ENCODE data around the gene SLC25A21. TPM values are rescaled to one million over a fixed set of nuclear protein-coding genes. Genes with fewer than 3 reads are reported as not detected.
"Not testable (repeated sequence)": the region's sequence is repeated elsewhere in the genome, so short reads cannot be mapped to it uniquely, and the experiment has no call there.

SLC25A21 gene
- polyA plus RNA-seq, 2 donors: 0.53 to 0.74 TPM

DNA sequence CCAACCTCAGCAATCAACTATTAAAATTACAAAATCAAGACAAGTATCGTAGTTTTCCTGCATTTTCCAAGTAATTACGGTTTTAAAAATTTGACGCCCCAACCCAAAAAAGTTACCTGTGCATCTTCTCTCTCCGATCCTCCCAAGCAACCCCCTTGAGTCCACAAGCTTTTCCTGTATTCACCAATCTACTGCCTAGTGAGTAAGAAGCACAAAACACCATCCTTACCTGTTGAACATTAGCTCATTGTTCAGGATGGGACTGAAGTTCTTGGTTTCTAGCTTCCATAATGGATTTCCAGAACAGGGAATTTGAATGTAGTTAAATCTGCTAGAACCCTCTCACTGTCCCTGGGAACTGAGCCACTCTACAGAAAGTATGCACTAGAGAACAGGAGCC lies 348.8 kb downstream of the SLC25A21 start:
- WGBS, 2 donors: 66 to 72% methylated on average over 4 of the region's 4 CpGs
- H3K36me3 ChIP-seq (ENCODE audit: control insufficient read depth in 2 of 2, insufficient read depth in 2 of 2, low read length in 1 of 2): no peaks in the 10 kb centered on the region
- H3K27me3 ChIP-seq (ENCODE audit: control insufficient read depth in 1 of 2, insufficient read depth in 2 of 2, low read length in 2 of 2): no peaks in the 10 kb centered on the region
- no peaks in the 10 kb centered on the region for H3K4me1 ChIP-seq (ENCODE audit: control insufficient read depth in 2 of 2, insufficient read depth in 2 of 2, low read length in 1 of 2)
- H3K9me3 ChIP-seq (ENCODE audit: control insufficient read depth in 2 of 2, insufficient read depth in 1 of 2, low read depth in 1 of 2, low read length in 1 of 2): no peaks in the 10 kb centered on the region
- H3K4me3 ChIP-seq (ENCODE audit: low read depth in 1 of 2, low read length in 2 of 2): no peak overlapping the region
- no peak overlapping the region for H3K27ac ChIP-seq (ENCODE audit: low read depth in 2 of 2, low read length in 1 of 2)

DNA sequence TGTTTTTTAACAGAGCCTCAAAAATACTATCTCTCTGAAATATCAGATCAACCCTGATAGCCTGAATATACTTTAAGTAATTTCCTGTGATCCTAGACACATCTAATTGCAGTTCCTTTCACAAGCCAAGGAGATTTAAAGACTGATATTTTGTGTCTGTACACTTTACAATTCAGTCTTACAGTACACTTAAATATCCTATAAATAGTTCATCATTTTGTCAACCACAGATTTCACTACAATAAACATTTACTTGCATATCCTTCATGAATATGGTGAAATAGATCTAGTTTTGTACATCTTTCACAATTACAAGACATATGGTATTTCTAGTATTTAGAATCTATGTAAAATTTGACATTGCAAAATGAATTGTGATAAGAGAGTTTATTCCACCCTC lies 349.7 kb downstream of the SLC25A21 start:
- no peaks in the 10 kb centered on the region for H3K36me3 ChIP-seq (ENCODE audit: control insufficient read depth in 2 of 2, insufficient read depth in 2 of 2, low read length in 1 of 2)
- no peak overlapping the region for H3K27ac ChIP-seq (ENCODE audit: low read depth in 2 of 2, low read length in 1 of 2)
- no peak overlapping the region for H3K4me3 ChIP-seq (ENCODE audit: low read depth in 1 of 2, low read length in 2 of 2)
- no peaks in the 10 kb centered on the region for H3K9me3 ChIP-seq (ENCODE audit: control insufficient read depth in 2 of 2, insufficient read depth in 1 of 2, low read depth in 1 of 2, low read length in 1 of 2)
- H3K27me3 ChIP-seq (ENCODE audit: control insufficient read depth in 1 of 2, insufficient read depth in 2 of 2, low read length in 2 of 2): no peaks in the 10 kb centered on the region
- no peaks in the 10 kb centered on the region for H3K4me1 ChIP-seq (ENCODE audit: control insufficient read depth in 2 of 2, insufficient read depth in 2 of 2, low read length in 1 of 2)

DNA sequence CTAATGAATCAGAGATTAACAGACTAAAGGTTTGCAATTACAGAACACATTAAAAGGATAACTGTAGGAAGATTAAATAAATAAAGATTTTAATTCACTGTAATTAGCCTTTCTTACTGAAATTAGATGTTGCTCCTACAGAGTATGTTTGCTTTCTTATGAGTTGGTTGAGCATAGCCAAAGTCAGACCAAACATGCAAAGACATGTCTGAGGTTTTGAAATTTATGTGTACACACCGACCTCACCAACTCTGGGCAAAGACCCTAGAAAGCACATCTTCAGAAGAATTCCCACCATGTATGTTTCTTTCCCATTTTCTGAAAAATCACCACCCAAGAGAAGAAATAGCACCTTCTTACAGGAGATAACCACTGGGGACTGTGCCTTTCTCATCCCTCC lies 351.5 kb downstream of the SLC25A21 start:
- Histone ChIP-seq H3K27me3 (ENCODE audit: control insufficient read depth in 1 of 2, insufficient read depth in 2 of 2, low read length in 2 of 2) (no peaks in the 10 kb centered on the region), H3K4me1 (ENCODE audit: control insufficient read depth in 2 of 2, insufficient read depth in 2 of 2, low read length in 1 of 2) (no peaks in the 10 kb centered on the region)

DNA sequence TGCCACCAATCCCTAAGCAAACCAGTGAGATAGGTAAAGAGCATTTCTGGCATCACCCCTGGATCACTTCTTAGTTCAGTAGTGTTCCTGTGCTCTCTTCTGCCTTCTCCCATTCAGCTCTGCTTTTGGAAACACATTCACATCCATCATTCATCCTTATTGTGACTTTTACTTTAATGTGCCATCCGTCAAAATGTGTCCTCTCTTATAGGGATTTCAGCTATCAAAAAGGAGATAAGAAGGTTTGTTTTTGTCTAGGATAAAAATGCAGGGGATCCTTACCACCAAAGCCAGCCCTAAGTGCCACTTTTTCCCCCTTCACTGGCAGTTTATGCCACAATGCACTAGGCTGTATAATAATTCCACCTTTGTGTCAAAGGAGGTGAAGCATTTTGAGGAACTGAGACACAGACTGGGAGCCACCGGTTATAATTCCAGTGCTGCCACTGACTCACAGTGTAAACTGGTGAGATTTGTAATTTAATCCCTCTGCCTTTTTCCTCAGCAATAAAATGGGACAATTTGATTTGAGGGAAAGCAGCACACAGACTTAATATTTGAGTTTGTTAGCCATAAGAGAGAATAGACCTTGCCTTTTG lies 352.2 kb downstream of the SLC25A21 start:
- WGBS, 2 donors: 41 to 49% methylated on average over 2 of the region's 2 CpGs
- no peaks in the 10 kb centered on the region for H3K36me3 ChIP-seq (ENCODE audit: control insufficient read depth in 2 of 2, insufficient read depth in 2 of 2, low read length in 1 of 2)
- no peaks in the 10 kb centered on the region for H3K9me3 ChIP-seq (ENCODE audit: control insufficient read depth in 2 of 2, insufficient read depth in 1 of 2, low read depth in 1 of 2, low read length in 1 of 2)
- H3K27me3 ChIP-seq (ENCODE audit: control insufficient read depth in 1 of 2, insufficient read depth in 2 of 2, low read length in 2 of 2): no peaks in the 10 kb centered on the region
- H3K4me1 ChIP-seq (ENCODE audit: control insufficient read depth in 2 of 2, insufficient read depth in 2 of 2, low read length in 1 of 2): no peaks in the 10 kb centered on the region
- no peak overlapping the region for H3K4me3 ChIP-seq (ENCODE audit: low read depth in 1 of 2, low read length in 2 of 2)
- no peak overlapping the region for H3K27ac ChIP-seq (ENCODE audit: low read depth in 2 of 2, low read length in 1 of 2)

More for the DNA sequence above, 351.5 kb downstream of the SLC25A21 start:
- Histone ChIP-seq H3K9me3 (ENCODE audit: control insufficient read depth in 2 of 2, insufficient read depth in 1 of 2, low read depth in 1 of 2, low read length in 1 of 2) (no peaks in the 10 kb centered on the region), H3K36me3 (ENCODE audit: control insufficient read depth in 2 of 2, insufficient read depth in 2 of 2, low read length in 1 of 2) (no peaks in the 10 kb centered on the region), H3K4me3 (ENCODE audit: low read depth in 1 of 2, low read length in 2 of 2) (no peak overlapping the region), H3K27ac (ENCODE audit: low read depth in 2 of 2, low read length in 1 of 2) (no peak overlapping the region)
- 50 to 70% methylated on average over 1 of the region's 1 CpG for WGBS, 2 donors

- H3K4me1 ChIP-seq (ENCODE audit: control insufficient read depth in 2 of 2, insufficient read depth in 2 of 2, low read length in 1 of 2): no peaks in the 10 kb centered on the region
- no peaks in the 10 kb centered on the region for H3K36me3 ChIP-seq (ENCODE audit: control insufficient read depth in 2 of 2, insufficient read depth in 2 of 2, low read length in 1 of 2)
- H3K27ac ChIP-seq (ENCODE audit: low read depth in 2 of 2, low read length in 1 of 2): no peak overlapping the region
- H3K27me3 ChIP-seq (ENCODE audit: control insufficient read depth in 1 of 2, insufficient read depth in 2 of 2, low read length in 2 of 2): no peaks in the 10 kb centered on the region
- 42 to 57% methylated on average over 2 of the region's 2 CpGs for WGBS, 2 donors
- H3K4me3 ChIP-seq (ENCODE audit: low read depth in 1 of 2, low read length in 2 of 2): no peak overlapping the region
- H3K9me3 ChIP-seq (ENCODE audit: control insufficient read depth in 2 of 2, insufficient read depth in 1 of 2, low read depth in 1 of 2, low read length in 1 of 2): no peaks in the 10 kb centered on the region
These were observed 353.5 kb downstream of the SLC25A21 start for GRCh38 chr14:36818794-36819384.

GRCh38 chr14:36818246-36818645 lies 354.2 kb downstream of the SLC25A21 start:
- WGBS, 2 donors: 47 to 83% methylated on average over 2 of the region's 2 CpGs

GRCh38 chr14:36817071-36817930 lies 355.1 kb downstream of the SLC25A21 start:
- Histone ChIP-seq H3K4me3 (ENCODE audit: low read depth in 1 of 2, low read length in 2 of 2) (no peak overlapping the region), H3K9me3 (ENCODE audit: control insufficient read depth in 2 of 2, insufficient read depth in 1 of 2, low read depth in 1 of 2, low read length in 1 of 2) (no peaks in the 10 kb centered on the region), H3K27ac (ENCODE audit: low read depth in 2 of 2, low read length in 1 of 2) (no peak overlapping the region), H3K27me3 (ENCODE audit: control insufficient read depth in 1 of 2, insufficient read depth in 2 of 2, low read length in 2 of 2) (no peaks in the 10 kb centered on the region), H3K36me3 (ENCODE audit: control insufficient read depth in 2 of 2, insufficient read depth in 2 of 2, low read length in 1 of 2) (no peaks in the 10 kb centered on the region), H3K4me1 (ENCODE audit: control insufficient read depth in 2 of 2, insufficient read depth in 2 of 2, low read length in 1 of 2) (no peaks in the 10 kb centered on the region)
- WGBS, 2 donors: 85 to 88% methylated on average over 9 of the region's 9 CpGs

More at GRCh38 chr14:36818246-36818645, 354.2 kb downstream of the SLC25A21 start:
- no peak overlapping the region for H3K27ac ChIP-seq (ENCODE audit: low read depth in 2 of 2, low read length in 1 of 2)
- H3K27me3 ChIP-seq (ENCODE audit: control insufficient read depth in 1 of 2, insufficient read depth in 2 of 2, low read length in 2 of 2): no peaks in the 10 kb centered on the region
- no peaks in the 10 kb centered on the region for H3K9me3 ChIP-seq (ENCODE audit: control insufficient read depth in 2 of 2, insufficient read depth in 1 of 2, low read depth in 1 of 2, low read length in 1 of 2)
- no peaks in the 10 kb centered on the region for H3K4me1 ChIP-seq (ENCODE audit: control insufficient read depth in 2 of 2, insufficient read depth in 2 of 2, low read length in 1 of 2)
- H3K36me3 ChIP-seq (ENCODE audit: control insufficient read depth in 2 of 2, insufficient read depth in 2 of 2, low read length in 1 of 2): no peaks in the 10 kb centered on the region
- H3K4me3 ChIP-seq (ENCODE audit: low read depth in 1 of 2, low read length in 2 of 2): no peak overlapping the region

DNA sequence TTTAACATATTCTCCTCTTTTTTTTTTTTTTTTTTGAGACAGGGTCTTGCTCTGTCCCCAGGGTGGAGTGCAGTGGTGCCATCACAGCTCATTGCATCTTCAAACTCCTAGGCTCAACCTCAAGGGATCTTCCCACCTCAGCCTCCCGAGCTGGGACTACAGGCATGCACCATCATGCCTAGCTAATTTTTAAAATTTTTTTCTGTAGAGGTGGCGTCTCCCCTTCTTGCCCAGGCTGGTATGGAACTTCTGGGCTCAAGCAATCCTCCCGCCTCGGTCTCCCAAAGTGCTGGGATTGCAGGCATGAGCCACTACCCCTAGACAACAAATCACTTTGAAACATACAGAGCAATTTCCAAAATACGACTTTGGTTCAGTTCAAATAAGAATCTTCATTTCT lies 355.9 kb downstream of the SLC25A21 start:
- Histone ChIP-seq H3K27ac (ENCODE audit: low read depth in 2 of 2, low read length in 1 of 2) (no peak overlapping the region), H3K4me3 (ENCODE audit: low read depth in 1 of 2, low read length in 2 of 2) (no peak overlapping the region), H3K36me3 (ENCODE audit: control insufficient read depth in 2 of 2, insufficient read depth in 2 of 2, low read length in 1 of 2) (no peaks in the 10 kb centered on the region), H3K27me3 (ENCODE audit: control insufficient read depth in 1 of 2, insufficient read depth in 2 of 2, low read length in 2 of 2) (no peaks in the 10 kb centered on the region), H3K4me1 (ENCODE audit: control insufficient read depth in 2 of 2, insufficient read depth in 2 of 2, low read length in 1 of 2) (no peaks in the 10 kb centered on the region), H3K9me3 (ENCODE audit: control insufficient read depth in 2 of 2, insufficient read depth in 1 of 2, low read depth in 1 of 2, low read length in 1 of 2) (no peaks in the 10 kb centered on the region)
- 54 to 68% methylated on average over 5 of the region's 5 CpGs for WGBS, 2 donors

DNA sequence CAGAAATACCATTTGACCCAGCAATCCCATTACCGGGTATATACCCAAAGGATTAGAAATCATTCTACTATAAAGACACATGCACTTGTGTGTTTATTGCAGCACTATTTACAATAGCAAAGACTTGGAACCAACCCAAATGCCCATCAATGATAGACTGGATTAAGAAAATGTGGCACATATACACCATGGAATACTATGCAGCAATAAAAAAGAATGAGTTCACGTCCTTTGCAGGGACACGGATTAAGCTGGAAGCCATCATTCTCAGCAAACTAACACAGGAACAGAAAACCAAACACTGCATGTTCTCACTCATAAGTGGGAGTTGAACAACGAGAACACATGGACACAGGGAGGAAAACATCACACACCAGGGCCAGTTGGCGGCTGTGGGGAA lies 357.6 kb downstream of the SLC25A21 start:
- H3K9me3 ChIP-seq (ENCODE audit: control insufficient read depth in 2 of 2, insufficient read depth in 1 of 2, low read depth in 1 of 2, low read length in 1 of 2); H3K27me3 ChIP-seq (ENCODE audit: control insufficient read depth in 1 of 2, insufficient read depth in 2 of 2, low read length in 2 of 2); H3K36me3 ChIP-seq (ENCODE audit: control insufficient read depth in 2 of 2, insufficient read depth in 2 of 2, low read length in 1 of 2); H3K27ac ChIP-seq (ENCODE audit: low read depth in 2 of 2, low read length in 1 of 2); H3K4me3 ChIP-seq (ENCODE audit: low read depth in 1 of 2, low read length in 2 of 2); H3K4me1 ChIP-seq (ENCODE audit: control insufficient read depth in 2 of 2, insufficient read depth in 2 of 2, low read length in 1 of 2): not testable (repeated sequence)
- WGBS, 2 donors: 93% methylated on average over 5 of the region's 5 CpGs

Data from esophagus (tissue), 2 donors.